ENCODE measurements around the gene PTPN22. TPM values are rescaled to one million over a fixed set of nuclear protein-coding genes. Genes with fewer than 3 reads are reported as not detected.

PTPN22 gene
- total and polyA plus RNA-seq, 9 of the 15 experiments (the other 6 are each of a cell fraction or from before 2014, with no cell fraction given) = 0.45 to 4.6 (median 1.1) TPM

GRCh38 chr1:113904674-113905434 lies 33.3 kb upstream of the PTPN22 start, which contains the start of the genes AP4B1 and DCLRE1B (continued):
- TF ChIP-seq POLR2AphosphoS2 (IDR thresholded peaks at IDR 0.05; ENCODE audit: low read length) (no peak), CREB3L1 (IDR thresholded peaks at IDR 0.05; ENCODE audit: borderline replicate concordance, low read depth) (peak; percentile 75), BCLAF1 (IDR thresholded peaks at IDR 0.05; ENCODE audit: borderline replicate concordance in 1 of 2, control insufficient read depth in 1 of 2, low read depth in 2 of 2, low read length in 1 of 2) (peak in 1 of 2 experiments; percentile 76; a peak in 1 of 4 replicates), ZNF785 (CRISPR knock-in tag; IDR thresholded peaks at IDR 0.05) (no peak), SP1 (CRISPR knock-in tag; IDR thresholded peaks at IDR 0.05) (peak; percentile 95), E2F4 (CRISPR knock-in tag; IDR thresholded peaks at IDR 0.05; ENCODE audit: low read depth) (peak; percentile 94), ZNF707 (CRISPR knock-in tag; conservative IDR thresholded peaks at IDR 0.05) (no peak), TAF1 (IDR thresholded peaks at IDR 0.05; ENCODE audit: control insufficient read depth, extremely low read depth, insufficient read depth, low read length, severe bottlenecking) (peak; percentile 78), HNRNPLL (IDR thresholded peaks at IDR 0.05; ENCODE audit: low read depth, low read length, poor library complexity, severe bottlenecking) (peak; percentile 93), RNF219 (CRISPR knock-in tag; IDR thresholded peaks at IDR 0.05) (no peak), ZFP36 (IDR thresholded peaks at IDR 0.05; ENCODE audit: low read depth, low read length, partially characterized antibody) (peak; percentile 66), ZNF239 (CRISPR knock-in tag; IDR thresholded peaks at IDR 0.05) (peak; percentile 88), CCAR2 (IDR thresholded peaks at IDR 0.05; ENCODE audit: low read depth, low read length) (no peak), ZNF217 (CRISPR knock-in tag; IDR thresholded peaks at IDR 0.05) (no peak), IRF1 (CRISPR knock-in tag; IDR thresholded peaks at IDR 0.05; ENCODE audit: borderline replicate concordance) (no peak), ELF1 (tag; IDR thresholded peaks at IDR 0.05) (peak; percentile 80), NCOA6 (IDR thresholded peaks at IDR 0.05) (no peak), ZNF699 (CRISPR knock-in tag; IDR thresholded peaks at IDR 0.05; ENCODE audit: insufficient replicate concordance) (no peak)

Data from K562 (cell line).